Measurements from ENCODE around the gene APH1A.

- TF ChIP-seq POLR2A (IDR thresholded peaks at IDR 0.05; ENCODE audit: extremely low read depth, insufficient read length) (no peak), CTCF (IDR thresholded peaks at IDR 0.05; ENCODE audit: low read depth, low read length) (no peak)
These were observed 33.5 kb upstream of the APH1A start for GRCh38 chr1:150302338-150302737.

Measured in NB4 (cell line).